Activated T-cell treated with anti-CD3 and anti-CD28 coated beads, Interleukin-2, amount 50 U/mL, for 72 hours (primary cell): Measurements from ENCODE around the gene AXIN2. TPM values are rescaled to one million over a fixed set of nuclear protein-coding genes. Genes with fewer than 3 reads are reported as not detected.

Source experiments
- ATAC-seq, 2 donors: fragments of 150-1000 bp; cut with Tn5 transposase; replicated peaks in 1 of 2; 2 replicates each; pipeline ENCODE4 v1.10.0; 2021; ENCODE audit warnings: moderate library complexity in 2 of 2, mild to moderate bottlenecking in 1 of 2
- DNase-seq, 2 donors: peaks; one replicate each; pipeline ENCODE4 v3.0.0; 2021 to 2022; ENCODE audit warnings: mixed read lengths in 1 of 2
- H3K27ac Mint-ChIP-seq: one replicate; pipeline ENCODE4 v1.8.0; 2022; ENCODE audit warnings: mild to moderate bottlenecking, moderate library complexity, mixed read lengths
- H3K27me3 Mint-ChIP-seq: one replicate; pipeline ENCODE4 v1.8.0; 2022; ENCODE audit warnings: low read depth, mixed read lengths
- H3K36me3 Mint-ChIP-seq, 2 donors: one replicate each; pipeline ENCODE4 v1.8.0; 2022; ENCODE audit warnings: mixed read lengths in 2 of 2, mild to moderate bottlenecking in 1 of 2; ENCODE audit not compliant: insufficient read depth in 2 of 2
- H3K4me1 Mint-ChIP-seq: one replicate; pipeline ENCODE4 v1.8.0; 2022; ENCODE audit warnings: low read depth, mixed read lengths
- H3K4me3 Mint-ChIP-seq, 2 donors: one replicate each; pipeline ENCODE4 v1.8.0; 2022; ENCODE audit warnings: mild to moderate bottlenecking in 2 of 2, mixed read lengths in 2 of 2, moderate library complexity in 2 of 2
- H3K9me3 Mint-ChIP-seq, 2 donors: one replicate each; pipeline ENCODE4 v1.8.0; 2022; ENCODE audit warnings: mixed read lengths in 2 of 2
- total RNA-seq, 2 donors: library from RNA; stranded (reverse); gene quantifications; one replicate each; pipeline ENCODE4 v1.2.3, GENCODE V29; 2022

The AXIN2 gene
- total RNA-seq, 2 donors from 2014 or later: 5.9 to 6.9 TPM

DNA sequence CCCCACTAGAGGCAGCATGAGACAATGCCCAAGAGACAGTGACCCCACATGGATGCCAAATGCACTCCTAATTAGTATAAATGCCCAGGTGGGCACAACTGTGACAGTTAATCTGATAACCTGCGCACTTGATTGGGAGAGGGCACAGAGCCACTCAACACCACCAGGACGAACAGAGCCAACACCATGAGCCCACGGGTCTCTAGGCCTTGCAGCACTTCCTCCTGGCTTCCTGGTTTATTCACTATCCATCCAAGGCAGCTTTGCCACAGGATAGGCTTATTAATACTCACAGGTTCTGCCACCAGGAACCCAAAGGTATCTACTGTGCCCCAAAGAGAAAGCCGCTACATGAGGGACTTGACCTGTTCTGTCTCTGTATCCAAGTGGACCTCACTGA is 14.9 kb downstream of the AXIN2 start:
- no peaks in the 10 kb centered on the region for H3K9me3 Mint-ChIP-seq
- peaks cover 41% of the 10 kb centered on the region for H3K4me1 Mint-ChIP-seq
- H3K27me3 Mint-ChIP-seq: no peaks in the 10 kb centered on the region
- H3K36me3 Mint-ChIP-seq: peaks cover 0 to 7% of the 10 kb centered on the region in 2 donors
- H3K4me3 Mint-ChIP-seq: no peak overlapping the region
- H3K27ac Mint-ChIP-seq: no peak overlapping the region
- no peak for DNase-seq
- no peak for ATAC-seq

DNA sequence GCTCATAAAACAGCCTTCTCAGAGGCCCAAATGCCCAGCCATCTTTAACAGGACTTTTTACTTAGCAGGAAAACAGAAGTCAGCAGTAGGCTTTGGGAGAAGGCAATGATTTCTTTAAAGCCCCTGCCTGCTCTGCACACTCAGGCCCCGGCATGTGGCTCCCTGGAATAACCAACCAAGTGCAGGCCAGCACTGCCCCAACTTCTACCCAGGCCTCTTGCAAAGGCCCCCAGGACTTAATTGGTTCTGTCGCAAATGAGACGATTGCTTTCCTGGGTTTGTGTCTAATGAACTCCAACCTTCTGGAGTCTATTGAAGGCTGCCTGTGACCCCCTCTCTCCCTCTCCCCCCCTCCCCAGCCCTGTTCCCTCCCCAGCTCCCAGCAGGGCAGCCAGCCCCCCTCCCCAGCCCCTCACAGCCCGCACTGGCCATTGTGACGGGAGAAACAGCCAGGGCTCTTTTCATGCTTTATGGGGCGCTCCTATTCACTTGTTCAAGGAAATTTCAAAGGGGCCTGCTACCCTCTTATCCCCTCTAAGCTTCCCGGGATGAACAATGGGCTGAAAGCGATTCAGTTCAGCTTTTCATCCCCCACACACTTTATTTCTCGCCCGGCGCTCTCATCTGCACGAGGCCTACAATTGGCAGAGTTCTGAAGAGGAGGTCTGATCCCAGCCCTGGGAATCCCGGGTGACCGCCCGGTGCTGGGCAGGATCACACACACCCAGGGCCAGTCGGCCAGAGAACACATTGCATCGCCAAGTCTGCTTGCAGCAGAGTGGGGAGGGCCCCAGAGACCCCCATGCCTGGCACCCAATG is 15.5 kb downstream of the AXIN2 start:
- Mint-ChIP-seq H3K27me3 (no peaks in the 10 kb centered on the region), H3K4me3 (no peak overlapping the region), H3K36me3 (peaks cover 0 to 8% of the 10 kb centered on the region in 2 donors), H3K9me3 (no peaks in the 10 kb centered on the region), H3K27ac (no peak overlapping the region), H3K4me1 (peaks cover 37% of the 10 kb centered on the region)
- ATAC-seq (no peak), DNase-seq (no peak)

DNA sequence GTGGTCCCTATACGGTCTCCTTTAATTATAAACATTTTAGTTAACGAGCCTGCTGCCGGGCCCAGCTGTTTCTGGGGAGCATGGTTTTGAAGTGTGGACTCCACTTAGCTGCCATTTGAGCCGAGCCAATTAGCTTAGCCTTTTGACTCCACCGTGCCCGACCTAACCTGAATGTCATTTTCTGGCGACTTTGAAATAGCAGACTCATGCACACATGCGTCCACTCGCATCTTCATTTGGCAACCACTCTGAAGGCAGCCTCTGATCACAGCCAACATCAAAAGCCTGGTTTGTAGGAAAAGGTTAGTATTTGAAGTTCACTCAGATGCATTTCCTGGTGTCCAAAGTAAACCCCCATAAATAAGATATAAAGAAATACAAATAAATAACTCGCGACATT is 16.8 kb downstream of the AXIN2 start:
- peaks cover 30% of the 10 kb centered on the region for H3K4me1 Mint-ChIP-seq
- peaks cover 0 to 7% of the 10 kb centered on the region in 2 donors for H3K36me3 Mint-ChIP-seq
- DNase-seq (no peak), ATAC-seq (no peak)
- no peaks in the 10 kb centered on the region for H3K9me3 Mint-ChIP-seq
- no peaks in the 10 kb centered on the region for H3K27me3 Mint-ChIP-seq
- H3K27ac Mint-ChIP-seq: no peak overlapping the region
- H3K4me3 Mint-ChIP-seq: no peak overlapping the region

- ATAC-seq: no peak
- Mint-ChIP-seq H3K27me3 (no peaks in the 10 kb centered on the region), H3K4me1 (peaks cover 37% of the 10 kb centered on the region), H3K36me3 (peaks cover 0 to 3% of the 10 kb centered on the region in 2 donors), H3K9me3 (no peaks in the 10 kb centered on the region), H3K4me3 (no peak overlapping the region), H3K27ac (no peak overlapping the region)
- DNase-seq: no peak
Observed at GRCh38 chr17:65542610-65543009, 18.8 kb downstream of the AXIN2 start.

GRCh38 chr17:65542067-65542466 is 19.4 kb downstream of the AXIN2 start:
- H3K27me3 Mint-ChIP-seq: no peaks in the 10 kb centered on the region
- peaks cover 32% of the 10 kb centered on the region for H3K4me1 Mint-ChIP-seq
- peaks cover 0 to 2% of the 10 kb centered on the region in 2 donors for H3K36me3 Mint-ChIP-seq
- H3K4me3 Mint-ChIP-seq: no peak overlapping the region
- no peaks in the 10 kb centered on the region for H3K9me3 Mint-ChIP-seq
- no peak for DNase-seq
- ATAC-seq: no peak
- no peak overlapping the region for H3K27ac Mint-ChIP-seq

DNA sequence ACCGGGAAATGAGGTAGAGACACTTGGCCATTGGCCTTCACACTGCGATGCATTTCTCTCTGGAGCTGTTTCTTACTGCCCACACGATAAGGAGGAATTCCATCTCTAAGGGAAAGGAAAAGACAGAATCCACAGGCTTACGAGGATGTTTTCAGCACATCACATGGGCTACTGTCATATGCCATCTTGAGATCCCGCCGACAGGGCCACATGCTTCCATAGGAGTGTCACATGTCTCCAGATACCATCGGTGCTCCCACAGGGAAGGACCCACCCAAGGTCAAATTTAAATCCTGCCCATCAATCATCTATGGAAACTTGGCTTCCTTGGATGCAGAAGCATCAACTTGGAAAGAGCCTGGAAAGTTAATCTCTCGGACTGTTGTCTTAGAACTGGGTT is 20.0 kb downstream of the AXIN2 start:
- H3K27ac Mint-ChIP-seq: no peak overlapping the region
- no peaks in the 10 kb centered on the region for H3K27me3 Mint-ChIP-seq
- peaks cover 0 to 2% of the 10 kb centered on the region in 2 donors for H3K36me3 Mint-ChIP-seq

DNA sequence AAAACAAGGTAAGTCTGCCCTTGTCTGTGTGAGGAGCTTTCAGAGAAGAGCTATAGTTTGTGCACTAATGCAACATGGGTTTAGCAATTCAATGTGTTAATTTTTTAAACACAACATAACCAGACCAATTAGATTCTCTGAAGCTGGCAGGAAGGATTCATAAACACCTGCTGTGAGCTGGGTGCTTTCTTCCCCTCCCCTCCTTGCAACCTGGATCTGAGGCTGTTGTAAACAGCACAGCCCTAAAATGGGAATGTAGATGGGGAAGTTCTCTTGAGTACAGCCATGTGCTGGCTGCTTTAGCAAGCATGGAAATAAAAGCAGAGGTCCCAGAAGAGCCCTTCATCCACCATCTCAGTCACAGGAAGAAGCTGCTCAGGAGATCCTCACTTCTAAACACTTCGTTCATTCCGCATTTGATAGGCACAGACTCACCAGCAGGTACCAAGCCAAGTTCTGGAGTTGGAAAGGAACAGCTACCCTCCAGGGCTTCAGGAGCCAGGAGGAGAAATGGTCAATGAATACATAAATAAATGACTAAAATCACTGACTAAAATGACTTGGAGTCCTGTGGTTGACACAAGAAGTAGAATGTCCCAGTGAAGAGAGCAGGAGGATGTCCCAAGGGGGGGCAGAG is 21.7 kb downstream of the AXIN2 start:
- H3K36me3 Mint-ChIP-seq: peaks cover 0 to 4% of the 10 kb centered on the region in 2 donors
- DNase-seq: no peak
- no peak for ATAC-seq
- no peak overlapping the region for H3K27ac Mint-ChIP-seq
- peaks cover 22% of the 10 kb centered on the region for H3K4me1 Mint-ChIP-seq
- no peaks in the 10 kb centered on the region for H3K9me3 Mint-ChIP-seq
- peak overlapping the region in 1 of 2 donors; percentile 61 for H3K4me3 Mint-ChIP-seq
- H3K27me3 Mint-ChIP-seq: no peaks in the 10 kb centered on the region

More for the DNA sequence above, 20.0 kb downstream of the AXIN2 start:
- Mint-ChIP-seq H3K4me3 (no peak overlapping the region), H3K4me1 (peaks cover 26% of the 10 kb centered on the region), H3K9me3 (no peaks in the 10 kb centered on the region)
- no peak for DNase-seq
- ATAC-seq: no peak

- ATAC-seq: no peak
- peak overlapping the region; percentile 81 for H3K27ac Mint-ChIP-seq
- H3K4me3 Mint-ChIP-seq: peak overlapping the region; percentile 61 to 78
- H3K36me3 Mint-ChIP-seq: peaks cover 0 to 4% of the 10 kb centered on the region in 2 donors
- no peaks in the 10 kb centered on the region for H3K27me3 Mint-ChIP-seq
- H3K9me3 Mint-ChIP-seq: no peaks in the 10 kb centered on the region
- peaks cover 22% of the 10 kb centered on the region for H3K4me1 Mint-ChIP-seq
- no peak for DNase-seq
Observed at GRCh38 chr17:65538675-65539529, 22.5 kb downstream of the AXIN2 start.

- H3K27ac Mint-ChIP-seq: no peak overlapping the region
- peaks cover 0 to 4% of the 10 kb centered on the region in 2 donors for H3K36me3 Mint-ChIP-seq
- peaks cover 22% of the 10 kb centered on the region for H3K4me1 Mint-ChIP-seq
- peak overlapping the region; percentile 61 to 78 for H3K4me3 Mint-ChIP-seq
- no peaks in the 10 kb centered on the region for H3K27me3 Mint-ChIP-seq
- H3K9me3 Mint-ChIP-seq: no peaks in the 10 kb centered on the region
- DNase-seq (peak; percentile 46 to 48), ATAC-seq (peak; percentile 65 to 70)
Observed at GRCh38 chr17:65537845-65538674, 23.4 kb downstream of the AXIN2 start.

DNA sequence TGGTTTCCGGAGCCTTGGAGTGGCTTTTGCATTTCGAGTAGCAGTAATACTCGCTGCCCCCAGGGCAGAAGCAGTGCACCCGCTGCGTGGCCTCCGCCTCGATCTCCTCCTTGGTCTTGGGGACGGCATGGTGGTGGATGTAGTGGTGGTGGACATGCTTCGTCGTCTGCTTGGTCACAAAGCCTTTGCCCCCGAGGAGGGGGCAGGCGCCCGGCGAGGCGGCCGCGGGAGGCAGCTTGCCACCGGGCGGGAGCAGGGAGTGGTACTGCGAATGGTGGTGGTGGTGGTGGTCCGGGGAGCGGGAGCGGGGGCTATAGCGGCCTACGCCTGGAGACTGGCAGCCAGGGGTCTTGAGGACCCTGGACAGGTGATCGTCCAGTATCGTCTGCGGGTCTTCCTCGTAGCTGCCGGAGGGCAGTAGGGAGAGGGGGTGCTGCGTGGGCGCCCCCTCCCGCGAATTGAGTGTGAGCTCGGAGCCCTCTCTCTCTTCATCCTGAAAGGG is 24.1 kb downstream of the AXIN2 start:
- H3K36me3 Mint-ChIP-seq: peaks cover 0 to 4% of the 10 kb centered on the region in 2 donors
- H3K4me1 Mint-ChIP-seq: peaks cover 22% of the 10 kb centered on the region
- no peaks in the 10 kb centered on the region for H3K9me3 Mint-ChIP-seq
- no peak for DNase-seq
- H3K4me3 Mint-ChIP-seq: no peak overlapping the region
- no peak overlapping the region for H3K27ac Mint-ChIP-seq
- no peaks in the 10 kb centered on the region for H3K27me3 Mint-ChIP-seq
- ATAC-seq: peak in 1 of 2 donors; percentile 11

GRCh38 chr17:65536573-65537342 is 24.7 kb downstream of the AXIN2 start:
- ATAC-seq: no peak
- H3K27ac Mint-ChIP-seq: no peak overlapping the region
- H3K9me3 Mint-ChIP-seq: no peaks in the 10 kb centered on the region
- H3K36me3 Mint-ChIP-seq: peaks cover 0 to 4% of the 10 kb centered on the region in 2 donors
- DNase-seq: no peak
- peaks cover 28% of the 10 kb centered on the region for H3K4me1 Mint-ChIP-seq
- no peak overlapping the region for H3K4me3 Mint-ChIP-seq
- H3K27me3 Mint-ChIP-seq: no peaks in the 10 kb centered on the region
